Transverse colon (tissue), 3 donors: ENCODE data around the gene STARD13.

ENCODE experiments used
- CTCF ChIP-seq, 5 experiments: fragments of 200-600 bp in 3 of 5; fragments of 450-650 bp in 2 of 5; sonication (generic) in 3 of 5; IDR thresholded peaks; 1 replicate in 2 of 5; 2 replicates in 3 of 5; pipeline ENCODE4 v1.5.1; 2016 to 2017; ENCODE audit warnings: antibody characterized with exemption in 5 of 5, inconsistent platforms in 3 of 5, mild to moderate bottlenecking in 2 of 5, moderate library complexity in 1 of 5
- POLR2A ChIP-seq: fragments of 450-650 bp; IDR thresholded peaks from one replicate; pipeline ENCODE4 v1.6.1; 2016; ENCODE audit warnings: antibody characterized with exemption, mild to moderate bottlenecking, moderate library complexity

DNA sequence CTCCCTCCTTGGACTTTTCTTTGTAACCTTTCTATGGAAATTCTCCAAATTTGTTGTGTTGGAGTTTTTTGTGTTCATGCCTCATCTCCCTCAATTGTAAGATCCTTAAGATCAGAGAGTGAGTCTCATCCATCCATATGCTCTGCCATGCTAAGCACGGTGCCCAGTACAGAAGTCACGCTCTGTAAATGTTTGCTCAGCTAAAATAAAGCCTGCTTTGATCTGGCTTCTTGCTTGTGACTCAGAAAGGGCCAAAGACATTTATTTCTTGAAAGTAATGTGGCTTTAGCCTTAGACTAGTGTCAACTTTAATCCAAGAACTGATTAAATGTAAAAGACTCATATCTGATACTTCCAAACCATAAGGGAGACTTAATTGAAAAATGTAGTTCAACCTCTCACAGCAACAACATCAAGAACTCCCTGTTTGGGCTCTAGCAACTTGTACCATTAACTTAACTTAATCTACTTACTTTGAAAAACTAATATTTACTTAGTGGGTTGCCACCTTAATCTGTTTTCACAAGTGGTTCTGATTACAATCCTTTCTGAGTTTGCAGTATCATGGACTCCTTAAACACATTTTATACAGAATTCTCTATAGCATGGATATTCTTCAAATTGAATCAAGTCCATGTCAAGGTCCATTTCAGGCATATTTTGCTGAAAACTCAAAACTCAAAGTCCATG, 169.1 kb downstream of the STARD13 start:
- no peak for TF ChIP-seq CTCF (IDR thresholded peaks at IDR 0.05)
- TF ChIP-seq POLR2A: no peak
